Measurements from ENCODE around the gene AMN.

DNA sequence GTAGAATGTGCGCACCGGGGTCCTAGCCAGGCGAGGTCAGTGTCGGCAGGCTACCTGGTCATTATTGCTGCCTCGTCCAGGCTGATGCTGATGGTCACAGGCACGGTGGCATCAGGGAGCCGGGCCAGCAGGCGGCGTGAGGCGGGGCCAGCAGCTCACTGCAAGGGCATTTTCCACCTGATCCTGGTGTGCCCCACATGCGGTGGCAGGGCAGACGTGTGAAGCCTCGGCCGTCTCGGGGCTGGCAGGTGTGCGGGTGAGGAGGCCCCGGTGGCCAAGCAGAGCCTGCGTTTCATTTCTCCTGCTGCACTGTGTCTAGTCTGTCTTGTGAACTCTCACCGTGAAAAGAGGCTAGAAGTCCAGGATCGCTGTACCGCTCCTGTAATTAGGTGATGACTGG is 12.0 kb upstream of the AMN start:
- TF ChIP-seq CTCF (IDR thresholded peaks at IDR 0.05) (no peak), POLR2A (IDR thresholded peaks at IDR 0.05) (no peak), EP300 (IDR thresholded peaks at IDR 0.05) (no peak)

Measured in ovary (tissue), 3 donors.